Transverse colon (tissue), 4 donors: ENCODE results near the gene TMEM201.
"Not testable (repeated sequence)": the region's sequence is repeated elsewhere in the genome, so short reads cannot be mapped to it uniquely, and the experiment has no call there.

ENCODE experiments used
- POLR2AphosphoS5 ChIP-seq, 3 donors: sonication (generic); formaldehyde crosslinking; IDR thresholded peaks; one replicate each; pipeline ENCODE4 v1.6.1; 2016; ENCODE audit warnings: antibody characterized with exemption in 3 of 3
- TF ChIP-seq, protein P1 (sequence below), 5 experiments: fragments of 200-600 bp in 3 of 5; fragments of 450-650 bp in 2 of 5; sonication (generic) in 3 of 5; IDR thresholded peaks; 1 replicate in 2 of 5; 2 replicates in 3 of 5; pipeline ENCODE4 v1.5.1; 2016 to 2017; ENCODE audit warnings: antibody characterized with exemption in 5 of 5, inconsistent platforms in 3 of 5, mild to moderate bottlenecking in 2 of 5, moderate library complexity in 1 of 5

- TF ChIP-seq, protein P1, sequence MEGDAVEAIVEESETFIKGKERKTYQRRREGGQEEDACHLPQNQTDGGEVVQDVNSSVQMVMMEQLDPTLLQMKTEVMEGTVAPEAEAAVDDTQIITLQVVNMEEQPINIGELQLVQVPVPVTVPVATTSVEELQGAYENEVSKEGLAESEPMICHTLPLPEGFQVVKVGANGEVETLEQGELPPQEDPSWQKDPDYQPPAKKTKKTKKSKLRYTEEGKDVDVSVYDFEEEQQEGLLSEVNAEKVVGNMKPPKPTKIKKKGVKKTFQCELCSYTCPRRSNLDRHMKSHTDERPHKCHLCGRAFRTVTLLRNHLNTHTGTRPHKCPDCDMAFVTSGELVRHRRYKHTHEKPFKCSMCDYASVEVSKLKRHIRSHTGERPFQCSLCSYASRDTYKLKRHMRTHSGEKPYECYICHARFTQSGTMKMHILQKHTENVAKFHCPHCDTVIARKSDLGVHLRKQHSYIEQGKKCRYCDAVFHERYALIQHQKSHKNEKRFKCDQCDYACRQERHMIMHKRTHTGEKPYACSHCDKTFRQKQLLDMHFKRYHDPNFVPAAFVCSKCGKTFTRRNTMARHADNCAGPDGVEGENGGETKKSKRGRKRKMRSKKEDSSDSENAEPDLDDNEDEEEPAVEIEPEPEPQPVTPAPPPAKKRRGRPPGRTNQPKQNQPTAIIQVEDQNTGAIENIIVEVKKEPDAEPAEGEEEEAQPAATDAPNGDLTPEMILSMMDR (IDR thresholded peaks at IDR 0.05), result not testable (repeated sequence)
- TF ChIP-seq POLR2AphosphoS5 (IDR thresholded peaks at IDR 0.05), result not testable (repeated sequence)
Measured at GRCh38 chr1:9560090-9560489, 28.6 kb upstream of the TMEM201 start.
